AG09309 (cell line): Measurements from ENCODE around the gene BPIFA1.

Experiments
- DNase-seq: peaks from one replicate; pipeline ENCODE4 v3.0.0-alpha.2; 2010; ENCODE audit warnings: low read depth
- H3K4me3 ChIP-seq: 2 replicates; pipeline ENCODE4 v1.5.1; 2011; ENCODE audit warnings: mild to moderate bottlenecking, low read depth, low read length, moderate library complexity; ENCODE audit not compliant: control insufficient read depth
- TF ChIP-seq, protein P1 (sequence below): IDR thresholded peaks from 2 replicates; pipeline ENCODE4 v1.5.1; 2011; ENCODE audit warnings: mild to moderate bottlenecking, low read depth, low read length, inconsistent platforms; ENCODE audit not compliant: insufficient read depth, control insufficient read depth; ENCODE audit errors: missing control alignments

The BPIFA1 gene

DNA sequence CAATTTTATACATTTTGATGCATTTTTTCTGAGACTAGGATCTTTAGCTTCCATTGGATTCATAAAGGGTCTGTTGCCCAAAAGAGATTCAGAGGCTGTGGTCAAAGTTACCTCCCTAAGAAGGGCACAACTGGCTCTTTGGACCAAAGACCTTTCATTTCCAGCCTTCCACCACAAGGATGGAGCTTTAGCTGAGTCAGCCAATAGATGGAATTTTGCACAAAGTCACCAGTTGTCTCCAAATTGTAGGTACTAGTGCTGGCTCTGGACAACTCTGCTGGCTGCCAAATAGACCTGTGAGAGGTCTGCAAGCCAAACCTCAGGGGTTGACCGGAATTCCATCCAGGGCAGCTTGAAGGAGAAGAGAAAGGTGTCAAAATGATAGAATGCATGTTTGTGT lies 555 bp downstream of the BPIFA1 start:
- no peak overlapping the region for H3K4me3 ChIP-seq
- TF ChIP-seq, protein P1, sequence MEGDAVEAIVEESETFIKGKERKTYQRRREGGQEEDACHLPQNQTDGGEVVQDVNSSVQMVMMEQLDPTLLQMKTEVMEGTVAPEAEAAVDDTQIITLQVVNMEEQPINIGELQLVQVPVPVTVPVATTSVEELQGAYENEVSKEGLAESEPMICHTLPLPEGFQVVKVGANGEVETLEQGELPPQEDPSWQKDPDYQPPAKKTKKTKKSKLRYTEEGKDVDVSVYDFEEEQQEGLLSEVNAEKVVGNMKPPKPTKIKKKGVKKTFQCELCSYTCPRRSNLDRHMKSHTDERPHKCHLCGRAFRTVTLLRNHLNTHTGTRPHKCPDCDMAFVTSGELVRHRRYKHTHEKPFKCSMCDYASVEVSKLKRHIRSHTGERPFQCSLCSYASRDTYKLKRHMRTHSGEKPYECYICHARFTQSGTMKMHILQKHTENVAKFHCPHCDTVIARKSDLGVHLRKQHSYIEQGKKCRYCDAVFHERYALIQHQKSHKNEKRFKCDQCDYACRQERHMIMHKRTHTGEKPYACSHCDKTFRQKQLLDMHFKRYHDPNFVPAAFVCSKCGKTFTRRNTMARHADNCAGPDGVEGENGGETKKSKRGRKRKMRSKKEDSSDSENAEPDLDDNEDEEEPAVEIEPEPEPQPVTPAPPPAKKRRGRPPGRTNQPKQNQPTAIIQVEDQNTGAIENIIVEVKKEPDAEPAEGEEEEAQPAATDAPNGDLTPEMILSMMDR: no peak
- DNase-seq: no peak

DNA sequence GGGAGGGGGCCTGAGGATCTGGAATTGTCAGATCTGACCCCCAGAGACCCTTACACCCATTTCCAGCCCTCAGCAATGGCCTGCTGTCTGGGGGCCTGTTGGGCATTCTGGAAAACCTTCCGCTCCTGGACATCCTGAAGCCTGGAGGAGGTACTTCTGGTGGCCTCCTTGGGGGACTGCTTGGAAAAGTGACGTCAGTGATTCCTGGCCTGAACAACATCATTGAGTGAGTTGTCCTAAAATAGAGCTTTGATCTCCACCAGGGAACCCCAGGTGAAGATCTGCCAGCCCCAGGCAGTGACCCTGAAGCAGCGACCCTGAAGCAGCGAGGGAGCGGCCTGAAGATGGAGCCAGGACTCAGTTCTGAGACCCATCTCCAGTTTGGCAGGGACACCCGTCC lies 2.2 kb downstream of the BPIFA1 start:
- no peak for DNase-seq
- TF ChIP-seq, protein P1: no peak
- no peak overlapping the region for H3K4me3 ChIP-seq

DNA sequence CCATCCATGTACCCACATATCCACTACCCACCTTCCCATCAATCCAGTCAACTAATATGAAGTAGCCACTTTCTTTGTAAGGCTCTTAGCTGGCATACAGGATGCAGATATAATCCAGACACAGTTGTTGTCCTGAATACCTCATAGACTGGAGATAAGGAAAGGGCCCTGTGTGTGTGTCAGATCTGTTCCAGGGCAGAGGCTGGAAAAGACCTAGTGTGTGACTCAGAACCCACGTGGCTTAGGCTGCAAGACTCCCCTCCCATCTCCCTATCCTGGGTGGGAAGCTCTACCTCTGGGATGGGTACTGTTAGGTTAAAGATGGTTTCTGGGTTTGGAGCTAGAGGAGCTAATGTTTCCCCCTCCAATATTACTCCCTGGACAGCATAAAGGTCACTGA lies 3.6 kb downstream of the BPIFA1 start:
- TF ChIP-seq, protein P1: no peak
- DNase-seq: no peak

DNA sequence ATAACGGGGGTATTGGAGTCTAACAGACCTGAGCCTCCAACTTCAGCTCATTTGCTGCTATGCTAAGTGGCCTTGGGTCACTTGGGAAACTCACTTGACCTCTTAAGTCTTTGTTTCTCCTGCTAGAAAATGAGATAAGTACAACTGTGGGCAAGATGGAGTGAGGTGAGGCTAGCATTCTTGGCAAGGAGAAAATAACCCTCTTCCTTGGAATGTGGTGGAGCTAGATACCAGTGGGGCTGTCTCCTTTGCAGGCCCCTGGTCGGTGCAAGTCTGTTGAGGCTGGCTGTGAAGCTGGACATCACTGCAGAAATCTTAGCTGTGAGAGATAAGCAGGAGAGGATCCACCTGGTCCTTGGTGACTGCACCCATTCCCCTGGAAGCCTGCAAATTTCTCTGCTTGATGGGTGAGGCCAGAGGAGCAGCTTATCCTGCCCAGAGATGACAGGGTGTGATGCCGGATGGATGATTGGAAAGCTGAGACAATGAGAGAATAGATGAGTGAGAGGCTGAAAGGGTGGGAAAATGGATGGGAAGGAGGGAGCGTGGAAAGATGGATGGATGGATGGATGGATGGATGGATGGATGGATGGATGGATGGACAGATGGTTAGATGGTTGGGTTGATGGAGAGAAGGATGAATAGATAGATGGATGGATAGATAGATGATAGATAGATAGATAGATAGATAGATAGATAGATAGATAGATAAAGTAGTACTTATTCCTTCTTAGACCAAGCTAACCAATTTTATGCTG lies 4.4 kb downstream of the BPIFA1 start:
- no peak overlapping the region for H3K4me3 ChIP-seq
- TF ChIP-seq, protein P1: no peak
- no peak for DNase-seq

More for the DNA sequence above, 3.6 kb downstream of the BPIFA1 start:
- no peak overlapping the region for H3K4me3 ChIP-seq

DNA sequence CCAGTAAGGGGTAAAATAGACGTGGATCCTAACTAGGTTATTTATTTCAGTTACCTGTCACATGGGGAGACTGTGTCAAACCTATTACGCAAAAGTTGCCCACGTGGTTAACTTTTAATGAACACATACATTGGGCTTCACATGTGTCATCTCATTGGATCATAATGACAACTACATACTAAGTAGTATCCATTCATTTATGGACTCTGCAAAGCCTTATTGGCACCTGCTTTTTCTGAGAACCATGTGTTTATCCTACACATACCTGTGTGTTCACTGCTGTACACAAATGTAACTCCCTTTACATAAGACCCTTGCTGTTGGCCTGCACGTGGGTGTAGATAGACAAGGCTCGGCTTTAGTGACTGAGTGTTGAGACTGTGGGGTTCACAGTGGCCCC lies 5.1 kb downstream of the BPIFA1 start:
- no peak for DNase-seq
- H3K4me3 ChIP-seq: no peak overlapping the region
- TF ChIP-seq, protein P1: no peak

DNA sequence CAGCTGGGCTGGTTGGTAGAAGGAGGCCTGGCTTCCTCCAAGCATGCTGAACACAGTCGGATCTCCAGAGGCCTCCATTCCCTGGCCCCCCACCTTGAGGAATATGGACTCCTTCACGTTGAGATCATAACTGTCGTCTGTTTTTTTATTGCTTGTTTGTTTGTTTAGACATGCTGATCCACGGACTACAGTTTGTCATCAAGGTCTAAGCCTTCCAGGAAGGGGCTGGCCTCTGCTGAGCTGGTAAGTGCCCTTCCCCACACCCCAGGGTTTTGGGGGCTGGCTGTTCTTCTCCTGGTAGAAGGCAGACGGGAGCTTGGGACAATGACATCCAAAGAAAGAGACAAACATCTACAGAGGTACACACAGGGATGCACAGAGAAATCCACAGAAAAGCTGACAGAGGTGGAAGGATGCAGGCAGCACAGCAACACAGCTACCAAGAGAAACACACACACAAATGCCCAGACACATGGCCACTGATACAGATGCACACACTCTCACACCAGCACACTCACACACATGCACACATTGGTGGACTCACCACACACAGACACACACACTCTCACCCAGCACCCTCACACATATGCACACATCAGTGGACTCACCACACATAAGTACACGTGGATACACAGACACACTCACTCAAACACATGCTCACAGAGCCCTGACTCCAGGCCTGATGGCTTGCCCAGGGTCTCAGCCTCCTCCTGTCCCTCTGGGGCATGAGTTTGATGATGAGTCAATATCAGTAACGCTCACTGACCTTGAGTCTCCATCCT lies 6.7 kb downstream of the BPIFA1 start:
- TF ChIP-seq, protein P1: no peak
- no peak overlapping the region for H3K4me3 ChIP-seq
- DNase-seq: no peak
